T47D (cell line): ENCODE results near the gene ADAMTS17.

Source experiments
- DNase-seq, 2 experiments: peaks; one replicate each; pipeline versions ENCODE4 v3.0.0 to v3.0.0-alpha.2; 2011 to 2012; ENCODE audit warnings: low read depth in 1 of 2, low spot score in 1 of 2
- JUND ChIP-seq: IDR thresholded peaks from 2 replicates; pipeline ENCODE4 v1.6.1; 2012; ENCODE audit warnings: low read depth
- in situ Hi-C: cut with HindIII; loops from 2 replicates; pipeline ENCODE4 v1.10.0; 2016; ENCODE audit warnings: low sequenced_read_pairs, low pct_unique_long_range_greater_than_20kb

ADAMTS17 gene

DNA sequence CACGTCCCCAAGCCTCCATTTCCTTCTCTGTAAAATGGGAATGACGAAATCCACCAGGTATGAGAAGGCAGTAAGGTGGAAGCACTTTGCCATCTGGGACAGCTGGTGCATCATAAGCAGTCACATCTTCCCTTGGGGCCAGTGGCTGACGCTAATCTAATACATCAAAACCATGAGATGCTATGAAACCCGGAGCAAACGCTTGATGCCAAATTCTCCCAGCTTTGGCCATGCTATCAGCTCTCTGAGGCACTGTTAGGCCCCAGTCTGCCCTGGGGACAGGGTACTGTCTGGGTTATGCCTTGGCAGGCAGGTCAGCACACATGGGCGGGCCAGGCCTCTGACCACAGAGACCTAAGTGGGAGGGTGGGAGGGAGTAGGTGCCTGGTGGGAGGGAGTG is 66.1 kb downstream of the ADAMTS17 start:
- in situ Hi-C loops, result no loop called here
- TF ChIP-seq JUND, result no peak
- DNase-seq, result no peak

DNA sequence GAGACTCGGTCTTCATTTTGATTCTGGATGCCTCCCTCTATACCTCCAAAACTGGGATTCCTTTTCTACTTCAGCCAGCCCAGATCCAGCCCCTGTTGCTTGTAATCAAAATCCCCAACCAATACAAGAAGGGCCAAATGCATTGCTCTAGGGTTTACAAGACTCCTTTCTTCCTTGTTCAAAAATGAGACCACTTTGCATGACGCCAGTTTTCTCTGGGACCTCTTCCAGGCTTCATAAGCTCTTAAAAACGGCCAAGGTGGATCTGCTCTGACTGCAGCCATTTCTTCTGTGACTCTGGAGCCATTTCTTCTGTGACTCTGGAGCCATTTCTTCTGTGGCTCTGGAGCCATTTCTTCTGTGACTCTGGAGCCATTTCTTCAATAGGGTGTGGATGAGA is 71.9 kb downstream of the ADAMTS17 start:
- in situ Hi-C loops, result no loop called here
- no peak for DNase-seq
- no peak for TF ChIP-seq JUND

DNA sequence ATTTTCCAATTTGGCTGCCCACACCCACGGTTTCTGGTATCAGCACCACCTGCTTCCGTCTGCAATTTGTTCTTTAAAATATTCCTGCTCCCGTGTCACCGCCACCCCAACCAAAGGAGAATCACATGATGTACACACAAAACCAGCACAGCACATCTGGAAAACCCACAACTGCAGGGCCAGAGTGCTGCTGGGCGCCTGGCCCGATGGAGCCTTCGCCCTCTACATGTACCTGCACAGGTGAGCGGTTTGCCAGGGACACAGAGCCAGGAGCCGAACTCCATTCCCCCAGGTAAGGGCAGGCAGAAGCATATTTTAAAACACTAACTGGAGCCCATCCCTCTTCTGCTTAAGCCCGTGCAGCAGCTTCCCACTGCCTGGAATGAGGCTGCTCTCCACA is 75.6 kb downstream of the ADAMTS17 start:
- DNase-seq, result no peak
- in situ Hi-C loops, result no loop called here

DNA sequence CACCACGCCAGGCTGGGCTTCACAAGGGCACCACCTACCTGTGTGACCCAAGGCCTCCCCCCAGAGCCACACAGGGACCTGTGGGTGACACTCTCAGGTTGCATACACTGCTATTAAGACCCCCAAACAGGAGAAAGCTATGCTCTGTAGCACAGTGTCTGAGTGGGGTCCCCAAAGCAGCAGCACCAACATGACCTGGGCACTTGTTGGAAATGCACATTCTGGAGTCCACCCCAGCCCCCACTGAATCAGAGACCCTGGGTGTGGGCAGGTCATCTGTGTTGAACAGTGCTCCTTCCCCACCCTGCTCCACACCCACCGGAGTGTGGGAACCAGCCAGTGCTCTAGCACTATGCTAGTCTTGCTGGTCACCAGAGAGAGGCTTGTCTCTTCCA is 76.1 kb downstream of the ADAMTS17 start:
- TF ChIP-seq JUND, result no peak
- no peak for DNase-seq
- in situ Hi-C loops, result no loop called here

More for the DNA sequence above, 75.6 kb downstream of the ADAMTS17 start:
- no peak for TF ChIP-seq JUND

DNA sequence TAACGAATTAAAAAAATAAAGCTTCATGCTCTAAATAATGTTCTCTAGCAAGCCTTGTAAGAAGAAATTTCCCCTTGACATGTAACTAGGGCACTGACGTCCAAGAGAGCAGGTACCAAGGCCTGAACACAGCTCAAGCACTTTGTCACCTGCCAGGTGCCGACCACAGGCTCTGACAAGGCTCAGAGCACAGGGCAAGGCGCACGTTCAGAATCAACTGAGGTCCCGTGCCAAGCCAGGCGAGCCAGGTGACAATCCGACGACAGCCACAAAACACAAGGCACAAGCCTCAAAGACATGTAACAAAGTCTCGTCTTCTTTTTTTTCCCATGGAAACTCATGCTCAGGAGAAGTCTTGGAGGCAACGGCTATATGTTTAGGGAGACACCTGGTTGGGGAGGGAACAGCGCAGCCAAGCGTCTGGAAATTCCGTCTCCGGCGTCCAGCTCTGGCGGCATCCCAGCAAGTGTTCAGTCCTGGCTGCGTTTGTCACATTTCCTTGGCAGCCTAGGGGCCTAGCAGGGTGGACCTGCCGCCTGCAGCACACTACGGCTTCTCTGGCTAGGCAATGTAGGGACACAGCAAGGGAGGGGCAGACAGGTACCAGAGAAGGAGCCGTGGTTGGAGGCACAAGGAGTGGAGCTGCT is 76.7 kb downstream of the ADAMTS17 start:
- in situ Hi-C loops, result no loop called here
- no peak for DNase-seq
- TF ChIP-seq JUND, result no peak

DNA sequence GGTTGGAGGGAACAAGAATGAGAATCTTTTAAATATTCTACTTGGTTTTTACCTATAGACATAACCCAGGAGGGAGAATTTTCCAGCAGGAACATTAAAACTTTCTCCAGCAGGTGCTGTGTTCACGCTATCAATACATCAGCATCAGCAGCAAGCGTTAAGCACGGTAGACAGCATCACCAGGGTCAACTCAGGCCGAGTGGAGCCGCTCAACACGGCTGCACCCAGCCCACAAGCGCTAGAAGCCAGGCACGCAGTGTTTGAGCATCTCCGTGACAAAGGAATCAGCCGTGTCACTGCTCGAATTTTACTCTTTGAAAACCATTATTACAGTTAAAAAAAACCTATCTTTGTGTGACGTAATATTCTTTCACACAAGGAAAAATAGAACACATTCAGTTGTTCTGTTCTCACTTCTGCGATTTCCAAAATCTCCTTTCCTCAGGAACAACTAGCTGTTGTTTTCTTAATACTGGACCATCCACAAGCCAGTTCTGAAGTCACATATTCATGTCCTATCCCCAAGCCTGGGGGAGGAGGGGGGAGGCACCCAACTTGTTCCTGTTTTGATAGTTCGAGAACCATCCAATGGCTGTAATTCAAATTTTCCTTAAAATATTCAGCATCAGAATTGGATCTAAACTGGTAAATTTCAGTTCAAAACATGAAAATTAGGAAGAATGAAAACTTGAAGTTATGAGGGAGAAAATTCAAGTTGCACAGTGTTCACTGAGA is 77.9 kb downstream of the ADAMTS17 start:
- TF ChIP-seq JUND, result no peak
- in situ Hi-C loops, result no loop called here

DNA sequence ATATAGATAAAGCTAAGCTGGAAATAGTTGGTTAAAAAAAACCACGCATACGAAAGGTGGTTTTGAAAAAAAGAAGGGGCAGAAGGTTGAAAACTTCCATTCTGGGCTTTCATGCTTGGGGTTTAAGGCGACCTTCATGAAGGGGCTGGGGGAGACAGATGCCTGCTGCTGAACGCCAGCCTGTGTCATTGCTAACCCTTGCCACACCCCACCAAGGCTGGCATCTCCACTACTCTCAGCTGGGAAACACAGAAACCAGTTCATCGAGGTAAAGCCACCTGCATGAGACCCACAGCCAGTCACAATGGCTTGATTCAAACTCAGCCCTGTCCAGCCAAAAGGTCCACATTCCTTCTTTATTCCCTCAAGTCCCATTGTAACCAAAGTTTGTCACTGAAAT is 78.7 kb downstream of the ADAMTS17 start:
- no peak for TF ChIP-seq JUND
- in situ Hi-C loops, result no loop called here
- no peak for DNase-seq

More for the DNA sequence above, 77.9 kb downstream of the ADAMTS17 start:
- no peak for DNase-seq

DNA sequence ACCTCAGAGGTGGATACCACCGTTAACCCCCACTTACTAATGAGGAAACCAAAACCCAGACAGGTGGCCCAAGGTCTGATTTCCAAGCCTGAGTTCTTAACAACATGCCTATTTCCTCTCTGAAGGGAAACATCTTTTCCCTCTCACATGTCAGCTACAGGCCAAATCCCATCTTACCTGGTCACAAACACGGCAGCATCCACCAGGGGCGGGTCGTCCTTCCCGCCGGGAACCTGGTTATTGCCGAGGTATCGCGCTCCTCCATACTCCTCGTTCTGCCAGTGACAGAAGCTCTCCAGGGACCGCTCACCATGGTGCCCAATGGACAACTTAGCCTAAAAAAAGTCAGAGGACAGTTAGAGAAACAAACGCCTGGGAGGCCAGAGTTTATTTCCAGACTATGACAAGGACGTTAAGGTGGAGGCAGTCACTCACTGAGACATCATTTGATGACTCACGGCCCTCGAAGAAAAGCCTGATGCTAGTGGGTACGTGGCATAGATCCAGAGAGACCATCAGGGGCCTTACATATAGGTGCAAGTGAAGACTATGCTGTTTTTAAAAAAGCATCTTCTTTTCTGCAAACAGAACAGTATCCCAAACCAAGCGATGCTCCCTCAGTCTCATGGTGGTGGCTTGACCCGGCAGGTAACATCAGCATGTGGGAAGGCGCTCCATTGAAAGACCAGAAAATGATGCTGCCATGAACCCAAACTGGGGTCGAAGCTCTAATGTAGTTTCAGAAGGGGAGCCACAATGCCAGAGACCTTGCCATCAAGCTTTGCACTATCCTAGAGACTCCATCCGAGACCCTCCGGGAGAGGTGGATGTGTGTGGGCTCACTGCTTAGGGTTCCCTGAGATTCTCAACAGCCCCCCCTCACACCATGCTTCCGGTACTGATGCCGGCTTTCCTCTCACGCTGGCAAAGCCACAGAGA is 80.2 kb downstream of the ADAMTS17 start:
- in situ Hi-C loops, result no loop called here
- no peak for DNase-seq
- no peak for TF ChIP-seq JUND

DNA sequence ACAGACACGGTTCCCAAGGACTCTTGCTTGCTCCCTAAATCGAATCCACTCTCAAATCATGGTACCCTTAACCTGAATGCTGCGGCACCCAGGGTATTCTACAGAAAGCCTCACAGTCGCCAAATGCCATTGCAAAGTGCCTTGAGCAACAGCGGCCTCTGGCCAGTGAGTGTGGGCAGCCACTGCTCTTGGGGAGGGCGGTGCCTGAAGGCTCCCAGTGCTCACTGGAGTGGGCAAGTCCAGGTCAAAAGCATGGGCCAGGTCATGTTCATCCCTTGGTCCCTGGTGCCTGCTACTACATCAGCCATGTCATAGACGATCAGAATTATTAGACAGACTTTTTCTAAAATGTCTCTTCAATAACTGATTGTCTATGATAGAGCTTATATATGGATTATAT is 82.5 kb downstream of the ADAMTS17 start:
- in situ Hi-C loops, result no loop called here
- no peak for TF ChIP-seq JUND
- DNase-seq, result no peak

DNA sequence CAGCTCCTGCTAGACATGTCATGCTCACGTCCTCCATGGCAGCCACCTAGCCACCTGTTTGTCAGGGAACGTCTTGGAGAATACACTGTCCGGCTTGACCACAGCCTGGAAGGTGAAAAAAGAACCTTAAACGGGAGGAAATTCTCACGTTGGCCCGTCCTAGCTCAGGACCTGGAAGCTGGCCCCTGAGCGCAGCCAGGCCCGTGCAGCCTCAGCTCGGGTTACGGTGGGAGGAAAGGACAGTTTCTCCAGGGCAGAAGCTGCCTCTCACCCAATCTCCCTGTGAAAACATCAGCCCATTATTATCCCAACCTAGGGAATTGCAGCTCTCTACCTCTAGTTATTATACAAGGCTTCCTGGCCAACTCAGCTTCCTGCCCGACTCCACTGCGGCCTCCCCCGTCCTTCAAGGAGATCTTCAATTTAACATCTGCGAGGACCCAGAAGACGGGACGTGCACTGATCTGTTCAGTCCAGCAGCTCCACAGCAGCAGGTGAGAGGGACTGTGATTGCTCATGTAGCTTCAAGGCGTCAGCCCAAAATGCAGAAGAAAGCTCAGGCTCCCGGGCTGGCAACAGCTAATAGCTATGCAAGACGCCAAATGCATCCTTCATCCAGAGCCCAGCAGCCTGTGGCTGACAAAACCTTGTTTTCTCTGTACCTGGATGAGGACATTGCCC is 84.7 kb downstream of the ADAMTS17 start:
- DNase-seq, result no peak
- in situ Hi-C loops, result no loop called here
- TF ChIP-seq JUND, result no peak

DNA sequence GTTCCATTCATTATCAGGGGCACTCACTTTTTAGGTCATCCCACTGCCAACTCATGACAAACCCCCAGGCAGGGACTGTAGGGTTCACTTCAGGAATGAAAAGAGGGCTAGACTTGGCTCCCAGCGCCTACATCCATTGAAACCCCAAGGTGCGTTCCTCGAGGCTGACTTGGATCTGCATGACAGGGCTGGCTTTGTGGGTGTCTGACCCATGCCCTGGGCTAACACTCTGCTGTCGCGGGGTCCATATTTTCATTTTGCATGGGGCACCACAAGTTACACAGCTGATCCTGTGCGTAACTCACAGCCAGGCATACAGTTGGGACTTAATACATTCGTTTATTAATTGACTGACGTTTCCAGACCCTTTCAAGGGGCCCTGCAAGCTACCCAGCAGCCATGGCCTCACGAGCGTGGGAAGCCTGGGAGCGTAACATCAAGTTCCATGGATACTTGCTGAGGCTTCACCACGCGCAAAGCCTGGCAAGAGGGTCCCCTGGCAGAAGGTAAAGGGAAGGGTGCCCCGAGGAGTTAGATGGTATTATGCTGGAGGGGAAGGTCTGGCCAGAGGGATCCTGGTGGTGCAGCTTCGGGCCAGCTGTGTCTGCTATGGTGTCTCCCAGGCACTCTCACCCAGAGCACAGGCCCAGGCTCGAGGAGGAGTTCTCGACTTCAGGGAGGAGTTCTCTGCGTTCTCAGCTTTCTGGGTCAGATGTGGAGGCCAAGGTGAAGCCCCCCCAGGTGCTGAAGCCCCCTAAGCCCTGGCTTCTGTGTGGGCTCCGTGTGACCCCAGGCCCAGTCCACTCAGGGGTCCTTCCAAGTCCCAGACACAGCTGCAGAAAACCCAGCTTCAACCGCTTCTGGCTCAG is 85.4 kb downstream of the ADAMTS17 start:
- no peak for TF ChIP-seq JUND
- DNase-seq, result no peak
- in situ Hi-C loops, result no loop called here

DNA sequence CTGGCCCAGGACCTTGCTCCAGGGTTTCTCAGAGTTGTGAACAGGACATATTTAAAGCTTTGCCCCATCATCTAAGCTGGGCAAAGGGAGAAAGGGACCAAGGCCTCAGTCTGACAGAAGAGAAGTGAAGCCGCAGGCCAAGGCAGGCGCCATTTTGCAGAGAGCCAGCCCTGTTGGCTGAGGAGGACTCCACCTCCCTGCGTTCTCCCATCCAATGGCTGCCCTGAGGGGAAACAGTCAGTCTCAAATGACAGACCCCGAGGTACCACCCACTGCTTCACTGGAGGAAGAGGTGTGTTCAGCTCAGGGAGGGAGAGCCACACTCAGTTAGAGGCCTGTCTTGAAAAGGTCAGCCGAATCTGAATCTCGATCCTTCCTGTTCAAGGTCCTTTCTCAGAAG is 86.1 kb downstream of the ADAMTS17 start:
- in situ Hi-C loops, result no loop called here
- TF ChIP-seq JUND, result no peak
- no peak for DNase-seq
